GM19468 (cell line): ENCODE data around the gene VRK2.
"Not testable (repeated sequence)": the region's sequence is repeated elsewhere in the genome, so short reads cannot be mapped to it uniquely, and the experiment has no call there.

Experiments used
- ATAC-seq: cut with Tn5 transposase; IDR thresholded peaks from one replicate; pipeline ENCODE4 v1.9.1; 2021; ENCODE audit warnings: mild to moderate bottlenecking, moderate library complexity, moderate number of reproducible peaks; ENCODE audit not compliant: unreplicated experiment; ENCODE audit errors: extremely low read depth

The VRK2 gene

GRCh38 chr2:58101500-58101899 is 54.9 kb downstream of the VRK2 start:
- ATAC-seq = no peak

GRCh38 chr2:58106896-58107295 is 60.3 kb downstream of the VRK2 start:
- ATAC-seq = no peak

- no peak for ATAC-seq
These were observed 61.5 kb downstream of the VRK2 start for GRCh38 chr2:58107803-58108710.

- ATAC-seq = no peak
These were observed 62.9 kb downstream of the VRK2 start for GRCh38 chr2:58109481-58109880.

GRCh38 chr2:58110765-58111164 is 64.2 kb downstream of the VRK2 start:
- ATAC-seq = no peak

- ATAC-seq = not testable (repeated sequence)
These were observed 67.0 kb downstream of the VRK2 start for GRCh38 chr2:58113563-58113962.

GRCh38 chr2:58120626-58121229 is 74.1 kb downstream of the VRK2 start:
- ATAC-seq = no peak

- ATAC-seq = no peak
These were observed 75.4 kb downstream of the VRK2 start for GRCh38 chr2:58122040-58122439.

GRCh38 chr2:58122540-58122939 is 75.9 kb downstream of the VRK2 start:
- no peak for ATAC-seq

GRCh38 chr2:58127111-58127510 is 80.5 kb downstream of the VRK2 start:
- ATAC-seq = no peak

- ATAC-seq = no peak
These were observed 83.6 kb downstream of the VRK2 start for GRCh38 chr2:58130238-58130637.

- no peak for ATAC-seq
These were observed 84.8 kb downstream of the VRK2 start for GRCh38 chr2:58131191-58132011.

GRCh38 chr2:58133395-58133794 is 86.8 kb downstream of the VRK2 start:
- ATAC-seq = no peak

GRCh38 chr2:58135861-58136260 is 89.3 kb downstream of the VRK2 start:
- ATAC-seq = no peak

- no peak for ATAC-seq
These were observed 90.6 kb downstream of the VRK2 start for GRCh38 chr2:58137221-58137620.

- ATAC-seq = no peak
These were observed 91.2 kb downstream of the VRK2 start for GRCh38 chr2:58137856-58138255.

GRCh38 chr2:58138396-58139030 is 91.9 kb downstream of the VRK2 start:
- no peak for ATAC-seq

- ATAC-seq = no peak
These were observed 94.0 kb downstream of the VRK2 start for GRCh38 chr2:58140508-58141072.

GRCh38 chr2:58145769-58146168 is 99.2 kb downstream of the VRK2 start:
- ATAC-seq = not testable (repeated sequence)

GRCh38 chr2:58146707-58147106 is 100.1 kb downstream of the VRK2 start:
- ATAC-seq = no peak
